GM18870 (cell line): ENCODE data around the gene SSH2.

ENCODE experiments used
- ATAC-seq: cut with Tn5 transposase; IDR thresholded peaks from one replicate; pipeline ENCODE4 v1.9.1; 2021; ENCODE audit warnings: moderate library complexity; ENCODE audit not compliant: unreplicated experiment

The SSH2 gene

GRCh38 chr17:29839656-29840055, 90.4 kb downstream of the SSH2 start:
- ATAC-seq: no peak

- no peak for ATAC-seq
Measured at GRCh38 chr17:29838961-29839360, 91.1 kb downstream of the SSH2 start.

- ATAC-seq: no peak
Measured at GRCh38 chr17:29837531-29837930, 92.5 kb downstream of the SSH2 start.

GRCh38 chr17:29836643-29837042, 93.4 kb downstream of the SSH2 start:
- no peak for ATAC-seq

- no peak for ATAC-seq
Measured at GRCh38 chr17:29835435-29836351, 94.3 kb downstream of the SSH2 start.

- no peak for ATAC-seq
Measured at GRCh38 chr17:29833801-29834200, 96.2 kb downstream of the SSH2 start.

GRCh38 chr17:29828676-29829284, 101.2 kb downstream of the SSH2 start:
- no peak for ATAC-seq

GRCh38 chr17:29827179-29827578, 102.8 kb downstream of the SSH2 start:
- no peak for ATAC-seq

GRCh38 chr17:29826114-29826692, 103.8 kb downstream of the SSH2 start:
- no peak for ATAC-seq

- no peak for ATAC-seq
Measured at GRCh38 chr17:29825604-29826003, 104.4 kb downstream of the SSH2 start.

GRCh38 chr17:29821897-29822296, 108.1 kb downstream of the SSH2 start:
- no peak for ATAC-seq

GRCh38 chr17:29820425-29820824, 109.6 kb downstream of the SSH2 start:
- no peak for ATAC-seq

- ATAC-seq: no peak
Measured at GRCh38 chr17:29807520-29808361, 122.3 kb downstream of the SSH2 start.

- ATAC-seq: no peak
Measured at GRCh38 chr17:29802246-29802645, 127.8 kb downstream of the SSH2 start.

- no peak for ATAC-seq
Measured at GRCh38 chr17:29800457-29800856, 129.6 kb downstream of the SSH2 start.

GRCh38 chr17:29796652-29797051, 133.4 kb downstream of the SSH2 start:
- no peak for ATAC-seq

GRCh38 chr17:29793501-29793900, 136.5 kb downstream of the SSH2 start:
- ATAC-seq: no peak

GRCh38 chr17:29791336-29792080, 138.5 kb downstream of the SSH2 start:
- ATAC-seq: no peak

- ATAC-seq: no peak
Measured at GRCh38 chr17:29789196-29790170, 140.5 kb downstream of the SSH2 start.
